Liver (tissue), 9 donors: ENCODE results near the gene SMPD1. TPM values are rescaled to one million over a fixed set of nuclear protein-coding genes. Genes with fewer than 3 reads are reported as not detected.

Source experiments
- DNase-seq: peaks from one replicate; pipeline ENCODE4 v3.0.0-alpha.2; 2017; ENCODE audit warnings: low spot score
- H3K27ac ChIP-seq, 2 donors: one replicate each; pipeline ENCODE4 v1.7.0; 2013; ENCODE audit warnings: inconsistent platforms in 2 of 2, low read length in 2 of 2, control low read depth in 1 of 2, low read depth in 1 of 2, mild to moderate bottlenecking in 1 of 2
- H3K27me3 ChIP-seq, 4 donors: one replicate each; pipeline versions ENCODE4 v1.6.1 to v1.7.0; 2013; ENCODE audit warnings: low read length in 3 of 4, inconsistent platforms in 1 of 4, mild to moderate bottlenecking in 1 of 4, moderate library complexity in 1 of 4; ENCODE audit not compliant: control insufficient read depth in 4 of 4, insufficient read depth in 4 of 4
- H3K36me3 ChIP-seq, 4 donors: one replicate each; pipeline versions ENCODE4 v1.6.1 to v1.7.0; 2013; ENCODE audit warnings: low read length in 3 of 4, mild to moderate bottlenecking in 3 of 4, low read depth in 1 of 4, moderate library complexity in 1 of 4; ENCODE audit not compliant: control insufficient read depth in 4 of 4, insufficient read depth in 3 of 4
- H3K4me1 ChIP-seq, 4 donors: one replicate each; pipeline versions ENCODE4 v1.6.1 to v1.7.0; 2013; ENCODE audit warnings: low read length in 3 of 4, mild to moderate bottlenecking in 3 of 4, moderate library complexity in 1 of 4; ENCODE audit not compliant: control insufficient read depth in 4 of 4, insufficient read depth in 4 of 4
- H3K4me3 ChIP-seq, 3 donors: one replicate each; pipeline versions ENCODE4 v1.6.1 to v1.7.0; 2013; ENCODE audit warnings: low read length in 3 of 3, control low read depth in 1 of 3, low read depth in 1 of 3, mild to moderate bottlenecking in 1 of 3
- H3K9ac ChIP-seq, 2 donors: one replicate each; pipeline ENCODE4 v1.7.0; 2013; ENCODE audit warnings: low read length in 2 of 2, mild to moderate bottlenecking in 2 of 2, moderate library complexity in 2 of 2, control low read depth in 1 of 2, low read depth in 1 of 2
- H3K9me3 ChIP-seq, 4 donors: one replicate each; pipeline versions ENCODE4 v1.6.1 to v1.7.0; 2013; ENCODE audit warnings: low read length in 3 of 4; ENCODE audit not compliant: control insufficient read depth in 4 of 4
- ATF3 ChIP-seq: IDR thresholded peaks from 2 replicates; pipeline ENCODE4 v1.6.1; 2016; ENCODE audit warnings: antibody characterized with exemption
- CTCF ChIP-seq: fragments of 150-350 bp; IDR thresholded peaks from 2 replicates; pipeline ENCODE4 v1.5.1; 2017; ENCODE audit warnings: improper control_type of control experiment, low read depth, low read length; ENCODE audit not compliant: missing input control
- EGR1 ChIP-seq, 2 donors: IDR thresholded peaks; 2 replicates each; pipeline ENCODE4 v1.6.1; 2016 to 2018; ENCODE audit warnings: antibody characterized with exemption in 2 of 2, low read depth in 2 of 2
- FOXA1 ChIP-seq: IDR thresholded peaks from 2 replicates; pipeline ENCODE4 v1.6.1; 2016; ENCODE audit warnings: antibody characterized with exemption
- FOXA2 ChIP-seq: IDR thresholded peaks from 2 replicates; pipeline ENCODE4 v1.6.1; 2016; ENCODE audit warnings: antibody characterized with exemption
- GABPA ChIP-seq, 2 donors: IDR thresholded peaks in 1 of 2; conservative IDR thresholded peaks in 1 of 2; 2 replicates each; pipeline ENCODE4 v1.6.1; 2016; ENCODE audit warnings: antibody characterized with exemption in 2 of 2, mild to moderate bottlenecking in 1 of 2, moderate library complexity in 1 of 2
- HNF4A ChIP-seq, 2 donors: conservative IDR thresholded peaks; 2 replicates each; pipeline ENCODE4 v1.6.1; 2016; ENCODE audit warnings: antibody characterized with exemption in 2 of 2, mild to moderate bottlenecking in 2 of 2
- HNF4G ChIP-seq: IDR thresholded peaks from 2 replicates; pipeline ENCODE4 v1.6.1; 2016; ENCODE audit warnings: antibody characterized with exemption
- JUND ChIP-seq, 2 donors: IDR thresholded peaks; 2 replicates each; pipeline ENCODE4 v1.6.1; 2016; ENCODE audit warnings: antibody characterized with exemption in 2 of 2
- MAX ChIP-seq: IDR thresholded peaks from 2 replicates; pipeline ENCODE4 v1.6.1; 2016; ENCODE audit warnings: antibody characterized with exemption
- NR2F2 ChIP-seq: IDR thresholded peaks from 2 replicates; pipeline ENCODE4 v1.6.1; 2016; ENCODE audit warnings: antibody characterized with exemption
- RAD21 ChIP-seq, 2 donors: IDR thresholded peaks; 2 replicates each; pipeline ENCODE4 v1.6.1; 2016; ENCODE audit warnings: antibody characterized with exemption in 2 of 2, mild to moderate bottlenecking in 2 of 2
- REST ChIP-seq: IDR thresholded peaks from 2 replicates; pipeline ENCODE4 v1.6.1; 2016; ENCODE audit warnings: antibody characterized with exemption, mild to moderate bottlenecking
- RXRA ChIP-seq, 2 donors: IDR thresholded peaks; 2 replicates each; pipeline ENCODE4 v1.6.1; 2017 to 2018; ENCODE audit warnings: antibody characterized with exemption in 2 of 2, mild to moderate bottlenecking in 1 of 2
- SP1 ChIP-seq: IDR thresholded peaks from 2 replicates; pipeline ENCODE4 v1.6.1; 2018; ENCODE audit warnings: antibody characterized with exemption, mild to moderate bottlenecking
- TAF1 ChIP-seq: conservative IDR thresholded peaks from 2 replicates; pipeline ENCODE4 v1.6.1; 2016; ENCODE audit warnings: antibody characterized with exemption, mild to moderate bottlenecking
- YY1 ChIP-seq: IDR thresholded peaks from 2 replicates; pipeline ENCODE4 v1.6.1; 2016; ENCODE audit warnings: antibody characterized with exemption, mild to moderate bottlenecking
- ZBTB33 ChIP-seq: IDR thresholded peaks from 2 replicates; pipeline ENCODE4 v1.6.1; 2016; ENCODE audit warnings: antibody characterized with exemption
- WGBS: extraction: QIAGEN DNeasy Blood & Tissue Kit; methylation state at CpG from one replicate; pipeline ENCODE4 v1.1.7; 2013; 5-methylcytosine and 5-hydroxymethylcytosine counted together
- polyA plus RNA-seq, 2 donors: library from polyadenylated mRNA; stranded (reverse) in 1 of 2; unstranded in 1 of 2; fragments of 200-250 nt in 1 of 2; fragments of >200 nt in 1 of 2; fragmentation: Nextera tagmentation in 1 of 2; extraction: Ambion mirVana in 1 of 2; gene quantifications; one replicate each; pipeline versions ENCODE4 v1.2.1 to v1.2.3, GENCODE V29; 2013 to 2015
- total RNA-seq, 2 donors: library from RNA; depleted of rRNA; stranded (reverse); fragments of >200 nt; gene quantifications; one replicate each; pipeline ENCODE4 v1.2.3, GENCODE V29; 2014
- donor health status: healthy.
- donor health status: healthy.
- donor health status: healthy.
- donor health status: healthy.
- donor health status: healthy.

Gene SMPD1
- total and polyA plus RNA-seq, 4 donors: 15.4 to 91.6 (median 45.4) TPM

GRCh38 chr11:6431861-6432260 lies 41.6 kb downstream of the SMPD1 start:
- H3K9me3 ChIP-seq: no peaks in the 10 kb centered on the region
- H3K9ac ChIP-seq: no peak overlapping the region
- H3K27ac ChIP-seq: no peak overlapping the region
- H3K4me1 ChIP-seq: peaks cover 0 to 6% (median 5%) of the 10 kb centered on the region in 4 donors
- no peaks in the 10 kb centered on the region for H3K27me3 ChIP-seq
- WGBS: 95% methylated on average over 3 of the region's 3 CpGs
- H3K4me3 ChIP-seq: no peak overlapping the region
- no peak for DNase-seq
- TF ChIP-seq MAX: no peak
- TF ChIP-seq JUND (IDR thresholded peaks at IDR 0.05): peak in 1 of 2 donors; percentile 23
- TF ChIP-seq FOXA2: no peak
- TF ChIP-seq HNF4A (conservative IDR thresholded peaks at IDR 0.05): no peak
- H3K36me3 ChIP-seq: peaks cover 3 to 38% (median 20%) of the 10 kb centered on the region in 4 donors

- WGBS: 39% methylated on average over 5 of the region's 5 CpGs
- Histone ChIP-seq H3K36me3 (peaks cover 6 to 39% (median 30%) of the 10 kb centered on the region in 4 donors), H3K9me3 (no peaks in the 10 kb centered on the region), H3K4me1 (peaks cover 0 to 27% (median 13%) of the 10 kb centered on the region in 4 donors), H3K27ac (no peak overlapping the region), H3K27me3 (no peaks in the 10 kb centered on the region), H3K9ac (no peak overlapping the region), H3K4me3 (no peak overlapping the region)
- DNase-seq: no peak
- peak; percentile 18 for TF ChIP-seq FOXA2
- no peak for TF ChIP-seq CTCF
- TF ChIP-seq RXRA (IDR thresholded peaks at IDR 0.05): no peak
- no peak for TF ChIP-seq YY1
- no peak for TF ChIP-seq SP1
Measured at GRCh38 chr11:6433998-6434660, 43.9 kb downstream of the SMPD1 start.

- peak overlapping the region; percentile 66 to 98 (median 97) for H3K4me3 ChIP-seq
- H3K9ac ChIP-seq: no peak overlapping the region
- peaks cover 3 to 32% (median 21%) of the 10 kb centered on the region in 4 donors for H3K36me3 ChIP-seq
- 48% methylated on average over 12 of the region's 12 CpGs for WGBS
- no peak for DNase-seq
- H3K4me1 ChIP-seq: peaks cover 0 to 40% (median 23%) of the 10 kb centered on the region in 4 donors
- H3K9me3 ChIP-seq: no peaks in the 10 kb centered on the region
- peak overlapping the region in 1 of 2 donors; percentile 10 for H3K27ac ChIP-seq
- no peaks in the 10 kb centered on the region for H3K27me3 ChIP-seq
- TF ChIP-seq MAX (peak; percentile 55), RXRA (IDR thresholded peaks at IDR 0.05) (peak in 1 of 2 donors; percentile 46), HNF4A (conservative IDR thresholded peaks at IDR 0.05) (peak in 1 of 2 donors; percentile 32), FOXA1 (no peak), RAD21 (IDR thresholded peaks at IDR 0.05) (peak in 1 of 2 donors; percentile 15), NR2F2 (no peak), ZBTB33 (no peak), FOXA2 (no peak), EGR1 (IDR thresholded peaks at IDR 0.05; ENCODE audit: low read depth in 2 of 2) (no peak), HNF4G (no peak), GABPA (IDR thresholded peaks at IDR 0.05 in 1 of 2, conservative IDR thresholded peaks at IDR 0.05 in 1 of 2) (peak in 1 of 2 donors; percentile 37), YY1 (peak; percentile 40), REST (no peak), TAF1 (peak; percentile 9), JUND (IDR thresholded peaks at IDR 0.05) (no peak), ATF3 (no peak)
Measured at GRCh38 chr11:6437423-6437822, 47.1 kb downstream of the SMPD1 start.
